Uterus (tissue), 2 donors: ENCODE measurements around the gene DNM1.
A peak's percentile ranks its signal among the peaks of the same experiment; 100 is the strongest.

Experiments
- POLR2A ChIP-seq, 2 donors: fragments of 450-650 bp; IDR thresholded peaks; one replicate each; pipeline ENCODE4 v1.6.1; 2016; ENCODE audit warnings: antibody characterized with exemption in 2 of 2, mild to moderate bottlenecking in 1 of 2, moderate library complexity in 1 of 2
- TF ChIP-seq, protein P1 (sequence below), 4 experiments: fragments of 200-600 bp in 2 of 4; fragments of 450-650 bp in 2 of 4; sonication (generic) in 2 of 4; IDR thresholded peaks; one replicate each; pipeline ENCODE4 v1.5.1; 2016 to 2019; ENCODE audit warnings: antibody characterized with exemption in 4 of 4, mild to moderate bottlenecking in 2 of 4, moderate library complexity in 1 of 4

DNA sequence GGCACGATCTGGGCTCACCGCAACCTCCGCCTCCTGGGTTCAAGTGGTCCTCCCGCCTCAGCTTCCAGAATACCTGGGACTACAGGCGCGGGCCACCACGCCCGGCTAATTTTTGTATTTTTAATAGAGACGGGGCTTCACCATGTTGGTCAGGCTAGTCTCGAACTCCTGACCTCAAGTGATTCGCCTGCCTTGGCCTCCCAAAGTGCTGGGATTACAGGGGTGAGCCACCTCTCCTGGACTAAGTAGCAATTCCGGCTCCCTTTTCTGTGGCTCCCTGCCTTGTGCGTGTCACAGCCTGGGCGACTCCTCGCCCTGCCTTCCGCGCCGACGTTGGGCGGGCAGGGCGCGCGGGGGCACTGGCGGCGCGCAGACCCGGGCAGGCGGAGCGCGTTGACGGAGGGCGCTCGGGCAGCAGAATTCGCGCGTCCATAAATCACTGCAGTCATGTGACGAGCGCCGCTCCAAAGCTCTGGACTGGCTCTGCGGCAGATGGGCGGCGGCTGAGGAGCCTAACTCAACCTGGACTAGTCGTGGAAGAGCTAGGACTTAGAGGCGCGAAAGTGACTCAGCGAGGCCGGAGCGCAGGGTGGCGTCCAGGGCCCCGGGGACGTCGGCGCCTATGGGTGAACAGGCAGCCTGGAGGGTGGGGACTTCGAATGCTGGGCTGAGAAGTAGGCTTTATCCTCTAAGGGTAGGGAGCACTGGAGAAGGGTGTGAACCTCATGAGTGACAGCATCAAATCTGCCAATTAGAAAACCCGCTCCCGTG, 10.4 kb upstream of the DNM1 start:
- TF ChIP-seq, protein P1, sequence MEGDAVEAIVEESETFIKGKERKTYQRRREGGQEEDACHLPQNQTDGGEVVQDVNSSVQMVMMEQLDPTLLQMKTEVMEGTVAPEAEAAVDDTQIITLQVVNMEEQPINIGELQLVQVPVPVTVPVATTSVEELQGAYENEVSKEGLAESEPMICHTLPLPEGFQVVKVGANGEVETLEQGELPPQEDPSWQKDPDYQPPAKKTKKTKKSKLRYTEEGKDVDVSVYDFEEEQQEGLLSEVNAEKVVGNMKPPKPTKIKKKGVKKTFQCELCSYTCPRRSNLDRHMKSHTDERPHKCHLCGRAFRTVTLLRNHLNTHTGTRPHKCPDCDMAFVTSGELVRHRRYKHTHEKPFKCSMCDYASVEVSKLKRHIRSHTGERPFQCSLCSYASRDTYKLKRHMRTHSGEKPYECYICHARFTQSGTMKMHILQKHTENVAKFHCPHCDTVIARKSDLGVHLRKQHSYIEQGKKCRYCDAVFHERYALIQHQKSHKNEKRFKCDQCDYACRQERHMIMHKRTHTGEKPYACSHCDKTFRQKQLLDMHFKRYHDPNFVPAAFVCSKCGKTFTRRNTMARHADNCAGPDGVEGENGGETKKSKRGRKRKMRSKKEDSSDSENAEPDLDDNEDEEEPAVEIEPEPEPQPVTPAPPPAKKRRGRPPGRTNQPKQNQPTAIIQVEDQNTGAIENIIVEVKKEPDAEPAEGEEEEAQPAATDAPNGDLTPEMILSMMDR (IDR thresholded peaks at IDR 0.05) = peak in 3 of 4 experiments; percentile 7 to 64 (median 40)
- peak in 1 of 2 donors; percentile 53 for TF ChIP-seq POLR2A (IDR thresholded peaks at IDR 0.05)
